ENCODE results near the gene GNAQ.
A peak's percentile ranks its signal among the peaks of the same experiment; 100 is the strongest.
"Not testable (repeated sequence)": the region's sequence is repeated elsewhere in the genome, so short reads cannot be mapped to it uniquely, and the experiment has no call there.

The GNAQ gene

GRCh38 chr9:77759391-77759790 lies 272.2 kb downstream of the GNAQ start:
- DNase-seq = no peak

- no peak for DNase-seq
These were observed 275.2 kb downstream of the GNAQ start for GRCh38 chr9:77756449-77756848.

- no peak for DNase-seq
These were observed 278.4 kb downstream of the GNAQ start for GRCh38 chr9:77753180-77753579.

- no peak for DNase-seq
These were observed 279.1 kb downstream of the GNAQ start for GRCh38 chr9:77752554-77752953.

- peak; percentile 57 for DNase-seq
These were observed 280.1 kb downstream of the GNAQ start for GRCh38 chr9:77751341-77752091.

GRCh38 chr9:77750981-77751340 lies 280.6 kb downstream of the GNAQ start:
- no peak for DNase-seq

- DNase-seq = peak; percentile 19
These were observed 281.3 kb downstream of the GNAQ start for GRCh38 chr9:77750284-77750683.

- DNase-seq = no peak
These were observed 283.3 kb downstream of the GNAQ start for GRCh38 chr9:77748214-77748772.

- no peak for DNase-seq
These were observed 284.4 kb downstream of the GNAQ start for GRCh38 chr9:77747163-77747562.

GRCh38 chr9:77744841-77745430 lies 286.7 kb downstream of the GNAQ start:
- DNase-seq = no peak

GRCh38 chr9:77743386-77743785 lies 288.2 kb downstream of the GNAQ start:
- no peak for DNase-seq

GRCh38 chr9:77738932-77739331 lies 292.7 kb downstream of the GNAQ start:
- DNase-seq = no peak

GRCh38 chr9:77735494-77735893 lies 296.1 kb downstream of the GNAQ start:
- DNase-seq = no peak

GRCh38 chr9:77731930-77732329 lies 299.7 kb downstream of the GNAQ start:
- DNase-seq = no peak

- no peak for DNase-seq
These were observed 300.5 kb downstream of the GNAQ start for GRCh38 chr9:77731008-77731698.

- DNase-seq = no peak
These were observed 302.4 kb downstream of the GNAQ start for GRCh38 chr9:77729177-77729576.

- DNase-seq = no peak
These were observed 304.8 kb downstream of the GNAQ start for GRCh38 chr9:77726814-77727213.

- no peak for DNase-seq
These were observed 305.3 kb downstream of the GNAQ start for GRCh38 chr9:77726289-77726688.

GRCh38 chr9:77725820-77726219 lies 305.8 kb downstream of the GNAQ start:
- DNase-seq = no peak

GRCh38 chr9:77725046-77725694 lies 306.4 kb downstream of the GNAQ start:
- DNase-seq = no peak

- not testable (repeated sequence) for DNase-seq
These were observed 310.5 kb downstream of the GNAQ start for GRCh38 chr9:77721156-77721555.

- DNase-seq = no peak
These were observed 312.3 kb downstream of the GNAQ start for GRCh38 chr9:77719321-77719720.

GRCh38 chr9:77718298-77718640 lies 313.3 kb downstream of the GNAQ start:
- not testable (repeated sequence) for DNase-seq

Data from suppressor macrophage treated with lipopolysaccharide for 4 hours (primary cell).